Heart right ventricle (tissue), 16 donors: ENCODE results near the gene ATP6V1D. TPM values are rescaled to one million over a fixed set of nuclear protein-coding genes. Genes with fewer than 3 reads are reported as not detected.

Source experiments
- ATAC-seq, 8 donors: fragments of 200-7000 bp; cut with Tn5 transposase; one replicate each; pipeline ENCODE4 v1.9.1; 2020; ENCODE audit warnings: mild to moderate bottlenecking in 8 of 8, moderate library complexity in 8 of 8, moderate number of reproducible peaks in 1 of 8
- DNase-seq, 2 donors: peaks; one replicate each; pipeline ENCODE4 v3.0.0-alpha.2; 2020
- H3K27ac ChIP-seq, 10 donors: fragments of 200-600 bp; sonication (generic) in 2 of 10; one replicate each; pipeline versions ENCODE4 v1.5.0 to v1.8.0; 2020 to 2022; ENCODE audit warnings: mild to moderate bottlenecking in 3 of 10
- H3K27me3 ChIP-seq, 7 donors: fragments of 200-600 bp; one replicate each; pipeline ENCODE4 v1.8.0; 2021 to 2022; ENCODE audit warnings: mild to moderate bottlenecking in 2 of 7
- H3K36me3 ChIP-seq, 9 donors: fragments of 200-600 bp; sonication (generic) in 1 of 9; one replicate each; pipeline versions ENCODE4 v1.5.0 to v1.8.0; 2020 to 2022; ENCODE audit warnings: mild to moderate bottlenecking in 2 of 9
- H3K4me1 ChIP-seq, 9 donors: fragments of 200-600 bp; sonication (generic) in 1 of 9; one replicate each; pipeline versions ENCODE4 v1.5.0 to v1.8.0; 2020 to 2022; ENCODE audit warnings: mild to moderate bottlenecking in 4 of 9
- H3K4me3 ChIP-seq, 10 donors: fragments of 200-600 bp; sonication (generic) in 2 of 10; one replicate each; pipeline versions ENCODE4 v1.5.0 to v1.8.0; 2020 to 2022; ENCODE audit warnings: mild to moderate bottlenecking in 7 of 10, moderate library complexity in 2 of 10
- H3K9me3 ChIP-seq, 11 donors: fragments of 200-600 bp in 10 of 11; sonication (generic) in 2 of 11; one replicate each; pipeline versions ENCODE4 v1.5.0 to v1.8.0; 2013 to 2022; ENCODE audit warnings: mild to moderate bottlenecking in 2 of 11, control low read depth in 1 of 11, moderate library complexity in 1 of 11
- CTCF ChIP-seq, 9 donors: fragments of 200-600 bp; sonication (generic) in 2 of 9; IDR thresholded peaks; one replicate each; pipeline versions ENCODE4 v1.5.0 to v1.8.0; 2021 to 2022; ENCODE audit warnings: antibody characterized with exemption in 9 of 9, mild to moderate bottlenecking in 5 of 9, moderate library complexity in 1 of 9
- WGBS, 2 donors: extraction: QIAGEN DNeasy Blood & Tissue Kit; methylation state at CpG; one replicate each; pipeline ENCODE4 v1.1.7; 2013; ENCODE audit warnings: inconsistent platforms in 1 of 2; 5-methylcytosine and 5-hydroxymethylcytosine counted together
- intact Hi-C, 10 donors: fragments of 100-400 bp; cut with DNase I; formaldehyde crosslinking; loops; one replicate each; pipeline versions ENCODE4 v1.11.1 to v1.14.2; 2022
- polyA plus RNA-seq, 2 donors: library from polyadenylated mRNA; stranded (reverse); fragments of 200-250 nt; gene quantifications; one replicate each; pipeline ENCODE4 v1.2.3, GENCODE V29; 2013
- total RNA-seq, 10 donors: library from RNA; stranded (reverse); fragmentation: NEBNext Ultra II Directional in 3 of 10; extraction: Animal tissue kit (Norgen Biotek cat#: 25700) in 3 of 10; gene quantifications; one replicate each; pipeline versions ENCODE4 v1.2.1 to v1.2.4, GENCODE V29; 2021 to 2023
- donor health status: Arrhythmogenic right ventricular cardiomyopathy.
- donor health status: ischemic (EF 13 %, LVEDD 7.1; RV severe dilation, severe dysfunction).
- donor health status: healthy with polysubstance abuse.
- donor health status: DM: no; HTN: yes; CAD: no.
- donor health status: DM: no; HTN: no; CAD: no.
- donor health status: ischemic (EF 25% LVEDD 6.9; RV normal size, moderate dysfunction).
- donor health status: ischemic (EF 25% LVEDD 5.7; RV mildly dilated, moderate dysfunction).
- donor health status: healthy.
- donor health status: DM: yes; HTN: yes; CAD: no.
- donor health status: Ischemic cardiomyopathy.
- donor health status: ischemic (EF 35%, LVEDD 5.7; RV mildly dilated, moderate dysfunction).
- donor health status: nonischemic (EF 11% LVEDD 7.7; RV severe dilation, severe dysfunction).
- donor health status: DM: yes; HTN: yes; CAD: no.
- donor health status: PGD.
- donor health status: ischemic (EF 29% LVEDD 5.4; RV normal size, mild dysfunction).
- donor health status: nonischemic (EF 23%, LVEDD 6.1; RV moderate dilation, normal function).

The ATP6V1D gene
- total and polyA plus RNA-seq, 12 donors, result 64.3 to 193 (median 167) TPM

DNA sequence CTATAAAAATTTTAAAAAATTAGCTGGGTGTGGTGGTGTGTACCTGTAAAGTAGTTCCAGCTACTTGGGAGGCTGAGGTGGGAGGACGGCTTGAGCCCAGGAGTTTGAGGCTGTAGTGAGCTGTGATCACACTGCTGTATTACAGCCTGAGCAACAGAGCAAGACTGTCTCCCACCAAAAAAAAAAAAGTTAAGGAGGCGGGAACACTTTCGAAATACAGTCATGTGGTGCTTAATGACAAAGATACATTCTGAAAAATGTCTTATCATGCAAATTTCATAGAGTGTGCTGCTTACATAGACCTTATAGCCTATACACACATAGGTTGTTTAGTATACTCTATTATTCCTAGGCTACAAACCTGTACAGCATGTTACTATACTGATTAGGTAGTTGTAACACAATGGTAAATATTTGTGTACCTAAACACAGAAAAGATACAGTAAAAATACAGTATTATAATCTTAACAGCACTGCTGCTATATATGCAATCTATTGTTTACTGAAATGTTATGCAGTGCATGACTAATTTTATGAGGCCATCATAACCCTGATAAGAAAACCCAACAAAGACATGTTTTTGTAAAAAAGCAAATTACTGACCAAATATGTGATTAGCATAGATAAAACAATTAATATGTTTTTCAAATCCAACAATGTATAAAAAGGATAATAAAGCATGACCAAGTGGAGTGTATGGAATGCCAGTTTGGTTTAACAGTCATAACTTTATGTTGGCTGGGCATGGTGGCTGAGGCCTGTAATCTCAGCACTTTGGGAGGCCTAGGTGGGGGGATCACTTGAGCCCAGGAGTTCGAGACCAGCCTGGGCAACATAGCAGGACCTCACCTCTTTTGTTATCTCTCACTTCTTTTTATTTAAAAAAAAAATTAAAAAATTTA lies 11.9 kb upstream of the ATP6V1D start:
- Histone ChIP-seq H3K27me3 (no peaks in the 10 kb centered on the region), H3K27ac (no peak overlapping the region), H3K9me3 (no peaks in the 10 kb centered on the region), H3K4me3 (no peak overlapping the region), H3K36me3 (peaks cover 0 to 99% (median 68%) of the 10 kb centered on the region in 9 donors), H3K4me1 (peaks cover 0 to 15% (median 7%) of the 10 kb centered on the region in 9 donors)
- no peak for DNase-seq
- 93 to 95% methylated on average over 4 of the region's 4 CpGs for WGBS, 2 donors
- no peak for ATAC-seq
- intact Hi-C loops, result no loop called here
- no peak for TF ChIP-seq CTCF (IDR thresholded peaks at IDR 0.05)

- no peaks in the 10 kb centered on the region for H3K27me3 ChIP-seq
- DNase-seq, result no peak
- no peak for TF ChIP-seq CTCF (IDR thresholded peaks at IDR 0.05)
- WGBS, 2 donors, result 85 to 97% methylated on average over 5 of the region's 5 CpGs
- H3K4me3 ChIP-seq, result no peak overlapping the region
- H3K4me1 ChIP-seq, result peaks cover 0 to 17% (median 7%) of the 10 kb centered on the region in 9 donors
- intact Hi-C loops, result no loop called here
- no peak for ATAC-seq
- peaks cover 0 to 99% (median 67%) of the 10 kb centered on the region in 9 donors for H3K36me3 ChIP-seq
- H3K9me3 ChIP-seq, result no peaks in the 10 kb centered on the region
- H3K27ac ChIP-seq, result no peak overlapping the region
Observed at GRCh38 chr14:67370830-67371229, 11.2 kb upstream of the ATP6V1D start.

- Histone ChIP-seq H3K9me3 (no peaks in the 10 kb centered on the region), H3K27ac (no peak overlapping the region), H3K4me1 (peaks cover 14 to 66% (median 42%) of the 10 kb centered on the region in 9 donors), H3K4me3 (no peak overlapping the region), H3K27me3 (no peaks in the 10 kb centered on the region), H3K36me3 (peaks cover 0 to 87% (median 46%) of the 10 kb centered on the region in 9 donors)
- ATAC-seq (no peak), DNase-seq (no peak)
- intact Hi-C loops, result no loop called here
- WGBS, 2 donors, result 88 to 95% methylated on average over 4 of the region's 4 CpGs
- no peak for TF ChIP-seq CTCF (IDR thresholded peaks at IDR 0.05)
Observed at GRCh38 chr14:67365476-67365875, 5.9 kb upstream of the ATP6V1D start.

DNA sequence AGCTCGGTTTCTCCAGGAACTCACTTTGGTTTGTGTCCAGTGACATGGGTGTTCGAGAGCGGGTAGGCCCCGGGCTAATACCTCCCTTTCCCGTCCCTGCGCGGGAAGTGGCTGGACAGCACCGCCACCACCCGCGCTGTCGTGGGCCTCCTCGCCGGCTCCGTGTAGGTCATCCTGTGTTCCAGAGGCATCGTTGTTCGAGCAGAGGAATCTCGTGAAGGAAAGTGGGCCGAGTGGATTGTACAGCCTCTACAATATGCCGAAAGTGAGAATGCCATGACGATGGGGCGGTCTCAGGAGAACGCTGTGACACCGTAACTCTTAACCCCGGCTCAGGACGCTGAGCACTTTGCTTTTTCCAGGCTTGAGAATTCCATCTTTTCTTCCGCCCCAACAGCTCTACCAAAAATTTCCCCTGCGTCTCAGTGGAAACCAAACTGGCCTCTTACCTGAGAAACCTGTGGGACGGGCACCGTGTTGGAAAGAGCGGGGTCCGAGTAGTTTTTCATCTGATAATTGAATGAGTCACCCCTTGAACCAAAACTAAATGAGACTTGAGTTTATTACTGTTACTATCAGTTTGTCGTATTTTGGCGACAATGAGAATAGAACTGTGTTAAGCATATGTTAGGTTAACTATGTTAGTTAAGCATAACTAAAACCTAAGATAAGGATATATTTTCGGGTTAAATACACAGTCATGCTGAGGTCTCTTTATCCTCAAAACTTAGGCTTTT lies 1.0 kb upstream of the ATP6V1D start:
- intact Hi-C loops, result loop anchor here in 1 of 10 donors (2.0 kb wide), 1 partner anchor 120 kb away; the partner anchor contains the start of gene PALS1
- ATAC-seq (peak; percentile 21 to 70 (median 48)), DNase-seq (no peak)
- Histone ChIP-seq H3K27me3 (no peaks in the 10 kb centered on the region), H3K36me3 (peaks cover 0 to 39% (median 11%) of the 10 kb centered on the region in 9 donors), H3K9me3 (no peaks in the 10 kb centered on the region), H3K27ac (peak overlapping the region; percentile 92 to 98 (median 97)), H3K4me1 (peaks cover 14 to 83% (median 69%) of the 10 kb centered on the region in 9 donors), H3K4me3 (peak overlapping the region; percentile 59 to 97 (median 78))
- no peak for TF ChIP-seq CTCF (IDR thresholded peaks at IDR 0.05)
- WGBS, 2 donors, result 2% methylated on average over 34 of the region's 34 CpGs
